ENCODE data around the gene PLOD3. TPM values are rescaled to one million over a fixed set of nuclear protein-coding genes. Genes with fewer than 3 reads are reported as not detected.

PLOD3 gene
- total RNA-seq, 1 donor from 2014 or later: 161 TPM

GRCh38 chr7:101241443-101242349, 24.3 kb upstream of the PLOD3 start:
- TF ChIP-seq EZH2 (IDR thresholded peaks at IDR 0.05; ENCODE audit: insufficient read depth, low read length) (no peak), CTCF (IDR thresholded peaks at IDR 0.05; ENCODE audit: insufficient read depth, low read depth, low read length) (no peak)
- H4K20me1 ChIP-seq (ENCODE audit: insufficient read depth, low read length): peaks cover 49% of the 10 kb centered on the region
- peaks cover 9% of the 10 kb centered on the region for H3K4me1 Mint-ChIP-seq (ENCODE audit: low read depth, unreplicated experiment)
- FAIRE-seq (no peak), DNase-seq (ENCODE audit: low read depth) (no peak)
- no peak overlapping the region for H3K4me2 ChIP-seq (ENCODE audit: low read length)
- no peak overlapping the region for H3K27ac Mint-ChIP-seq (ENCODE audit: unreplicated experiment)
- no peaks in the 10 kb centered on the region for H3K9me3 ChIP-seq (ENCODE audit: insufficient read depth, low read depth, low read length)
- H3K27me3 ChIP-seq (ENCODE audit: insufficient read depth, low read length): no peaks in the 10 kb centered on the region
- H3K9me3 Mint-ChIP-seq (ENCODE audit: unreplicated experiment): no peaks in the 10 kb centered on the region
- peaks cover 9% of the 10 kb centered on the region for H3K4me1 ChIP-seq (ENCODE audit: insufficient read depth, low read length)
- no peak overlapping the region for H3K4me3 ChIP-seq (ENCODE audit: insufficient read depth, low read depth, low read length)
- H3K4me3 Mint-ChIP-seq (ENCODE audit: unreplicated experiment): no peak overlapping the region
- no peaks in the 10 kb centered on the region for H3K27me3 Mint-ChIP-seq (ENCODE audit: low read depth, unreplicated experiment)
- H2AFZ ChIP-seq (ENCODE audit: low read depth, low read length): no peak overlapping the region
- H3K27ac ChIP-seq (ENCODE audit: low read depth, low read length): no peak overlapping the region
- H3K36me3 ChIP-seq (ENCODE audit: insufficient read depth, low read length): peaks cover 5% of the 10 kb centered on the region
- no peak overlapping the region for H3K9ac ChIP-seq (ENCODE audit: low read length)
- H3K79me2 ChIP-seq (ENCODE audit: insufficient read depth, low read length): peaks cover 46% of the 10 kb centered on the region
- H3K36me3 Mint-ChIP-seq (ENCODE audit: low read depth, unreplicated experiment): peaks cover 5% of the 10 kb centered on the region

GRCh38 chr7:101241015-101241363, 23.6 kb upstream of the PLOD3 start:
- Histone ChIP-seq H3K4me1 (ENCODE audit: insufficient read depth, low read length) (peaks cover 9% of the 10 kb centered on the region), H3K36me3 (ENCODE audit: insufficient read depth, low read length) (peaks cover 5% of the 10 kb centered on the region), H2AFZ (ENCODE audit: low read depth, low read length) (no peak overlapping the region), H3K4me3 (ENCODE audit: insufficient read depth, low read depth, low read length) (no peak overlapping the region), H3K4me2 (ENCODE audit: low read length) (no peak overlapping the region), H4K20me1 (ENCODE audit: insufficient read depth, low read length) (peaks cover 50% of the 10 kb centered on the region), H3K79me2 (ENCODE audit: insufficient read depth, low read length) (peaks cover 41% of the 10 kb centered on the region), H3K27me3 (ENCODE audit: insufficient read depth, low read length) (no peaks in the 10 kb centered on the region), H3K9me3 (ENCODE audit: insufficient read depth, low read depth, low read length) (no peaks in the 10 kb centered on the region), H3K9ac (ENCODE audit: low read length) (no peak overlapping the region), H3K27ac (ENCODE audit: low read depth, low read length) (no peak overlapping the region)
- Mint-ChIP-seq H3K36me3 (ENCODE audit: low read depth, unreplicated experiment) (peaks cover 5% of the 10 kb centered on the region), H3K9me3 (ENCODE audit: unreplicated experiment) (no peaks in the 10 kb centered on the region), H3K27me3 (ENCODE audit: low read depth, unreplicated experiment) (no peaks in the 10 kb centered on the region), H3K27ac (ENCODE audit: unreplicated experiment) (no peak overlapping the region), H3K4me1 (ENCODE audit: low read depth, unreplicated experiment) (peaks cover 9% of the 10 kb centered on the region), H3K4me3 (ENCODE audit: unreplicated experiment) (no peak overlapping the region)
- DNase-seq (ENCODE audit: low read depth) (no peak), FAIRE-seq (no peak)
- TF ChIP-seq EZH2 (IDR thresholded peaks at IDR 0.05; ENCODE audit: insufficient read depth, low read length) (no peak), CTCF (IDR thresholded peaks at IDR 0.05; ENCODE audit: insufficient read depth, low read depth, low read length) (no peak)
